Lung (tissue), 12 donors: ENCODE measurements around the gene FXYD2. TPM values are rescaled to one million over a fixed set of nuclear protein-coding genes. Genes with fewer than 3 reads are reported as not detected.
A peak's percentile ranks its signal among the peaks of the same experiment; 100 is the strongest.
"Not testable (repeated sequence)": the region's sequence is repeated elsewhere in the genome, so short reads cannot be mapped to it uniquely, and the experiment has no call there.

Experiments
- ATAC-seq: fragments of 200-7000 bp; cut with Tn5 transposase; one replicate; pipeline ENCODE4 v1.9.1; 2020; ENCODE audit warnings: moderate number of reproducible peaks; ENCODE audit not compliant: insufficient read depth, low FRiP score
- DNase-seq, 3 donors: peaks; one replicate each; pipeline ENCODE4 v3.0.0-alpha.2; 2013 to 2017
- H3K27ac ChIP-seq, 2 donors: one replicate each; pipeline ENCODE4 v1.5.1; 2013; ENCODE audit warnings: mild to moderate bottlenecking in 2 of 2, moderate library complexity in 2 of 2, control low read depth in 1 of 2, inconsistent platforms in 1 of 2, low read depth in 1 of 2, low read length in 1 of 2
- H3K27me3 ChIP-seq, 3 donors: one replicate each; pipeline ENCODE4 v1.5.1; 2013; ENCODE audit warnings: low read length in 2 of 3; ENCODE audit not compliant: control insufficient read depth in 3 of 3, insufficient read depth in 3 of 3
- H3K36me3 ChIP-seq, 4 donors: one replicate each; pipeline ENCODE4 v1.5.1; 2013; ENCODE audit warnings: low read length in 4 of 4, mild to moderate bottlenecking in 1 of 4, moderate library complexity in 1 of 4; ENCODE audit not compliant: control insufficient read depth in 4 of 4, insufficient read depth in 4 of 4
- H3K4me1 ChIP-seq, 5 donors: one replicate each; pipeline ENCODE4 v1.5.1; 2013; ENCODE audit warnings: low read length in 5 of 5, mild to moderate bottlenecking in 2 of 5, moderate library complexity in 1 of 5; ENCODE audit not compliant: control insufficient read depth in 5 of 5, insufficient read depth in 5 of 5
- H3K4me3 ChIP-seq: one replicate; pipeline ENCODE4 v1.5.1; 2013; ENCODE audit warnings: mild to moderate bottlenecking, control low read depth, moderate library complexity
- H3K9ac ChIP-seq, 2 donors: one replicate each; pipeline ENCODE4 v1.5.1; 2013; ENCODE audit warnings: low read length in 2 of 2, control low read depth in 1 of 2; ENCODE audit not compliant: insufficient read depth in 1 of 2
- H3K9me3 ChIP-seq, 4 donors: one replicate each; pipeline ENCODE4 v1.5.1; 2013; ENCODE audit warnings: low read length in 3 of 4, mild to moderate bottlenecking in 1 of 4, moderate library complexity in 1 of 4; ENCODE audit not compliant: control insufficient read depth in 4 of 4, insufficient read depth in 3 of 4
- WGBS, 2 donors: extraction: QIAGEN DNeasy Blood & Tissue Kit; methylation state at CpG; one replicate each; pipeline ENCODE4 v1.1.7; 2013; 5-methylcytosine and 5-hydroxymethylcytosine counted together
- polyA plus RNA-seq, 2 donors: library from polyadenylated mRNA; stranded (reverse); fragments of 200-250 nt; gene quantifications; one replicate each; pipeline ENCODE4 v1.2.1, GENCODE V29; 2013
- total RNA-seq, 2 donors: library from RNA; depleted of rRNA in 1 of 2; stranded (reverse); fragments of >200 nt in 1 of 2; gene quantifications; one replicate each; pipeline ENCODE4 v1.2.1, GENCODE V29; 2014 to 2021
- TF ChIP-seq, protein P1 (sequence below): IDR thresholded peaks from 2 replicates; pipeline ENCODE4 v1.5.1; 2012; ENCODE audit warnings: mild to moderate bottlenecking; ENCODE audit errors: control extremely low read depth, extremely low read depth
- donor health status: control.
- donor health status: control.
- donor health status: Bipolar disorder and iron deficiency.
- donor health status: healthy.
- donor health status: DM: yes; HTN: yes; CAD: no.

Gene FXYD2
- total and polyA plus RNA-seq, 4 donors, result 1.6 to 6.9 (median 3.7) TPM

DNA sequence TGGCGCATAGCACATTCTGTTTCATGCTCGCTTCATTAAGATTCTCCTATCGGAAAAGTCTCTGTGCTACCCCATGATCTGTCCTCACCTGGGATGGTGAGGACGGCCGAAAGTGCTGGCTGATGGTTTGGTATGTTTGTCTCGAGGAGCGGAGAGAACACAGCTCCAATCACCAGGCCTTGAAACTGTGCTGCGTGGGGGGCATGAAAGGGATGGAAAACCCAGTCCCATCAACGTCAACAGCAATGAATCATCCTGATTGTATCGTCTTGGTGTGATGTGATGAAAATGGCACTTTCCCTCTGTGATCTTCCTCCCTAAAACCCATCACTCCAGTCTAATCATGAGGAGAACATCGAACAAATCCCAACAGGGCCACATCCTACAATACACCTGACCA, 43.5 kb upstream of the FXYD2 start:
- Histone ChIP-seq H3K4me1 (peaks cover 0 to 36% (median 18%) of the 10 kb centered on the region in 5 donors), H3K27ac (no peak overlapping the region), H3K9me3 (no peaks in the 10 kb centered on the region), H3K27me3 (no peaks in the 10 kb centered on the region), H3K4me3 (no peak overlapping the region), H3K9ac (no peak overlapping the region), H3K36me3 (no peaks in the 10 kb centered on the region)
- no peak for ATAC-seq
- WGBS, 2 donors, result 78 to 86% methylated on average over 11 of the region's 11 CpGs
- TF ChIP-seq, protein P1, sequence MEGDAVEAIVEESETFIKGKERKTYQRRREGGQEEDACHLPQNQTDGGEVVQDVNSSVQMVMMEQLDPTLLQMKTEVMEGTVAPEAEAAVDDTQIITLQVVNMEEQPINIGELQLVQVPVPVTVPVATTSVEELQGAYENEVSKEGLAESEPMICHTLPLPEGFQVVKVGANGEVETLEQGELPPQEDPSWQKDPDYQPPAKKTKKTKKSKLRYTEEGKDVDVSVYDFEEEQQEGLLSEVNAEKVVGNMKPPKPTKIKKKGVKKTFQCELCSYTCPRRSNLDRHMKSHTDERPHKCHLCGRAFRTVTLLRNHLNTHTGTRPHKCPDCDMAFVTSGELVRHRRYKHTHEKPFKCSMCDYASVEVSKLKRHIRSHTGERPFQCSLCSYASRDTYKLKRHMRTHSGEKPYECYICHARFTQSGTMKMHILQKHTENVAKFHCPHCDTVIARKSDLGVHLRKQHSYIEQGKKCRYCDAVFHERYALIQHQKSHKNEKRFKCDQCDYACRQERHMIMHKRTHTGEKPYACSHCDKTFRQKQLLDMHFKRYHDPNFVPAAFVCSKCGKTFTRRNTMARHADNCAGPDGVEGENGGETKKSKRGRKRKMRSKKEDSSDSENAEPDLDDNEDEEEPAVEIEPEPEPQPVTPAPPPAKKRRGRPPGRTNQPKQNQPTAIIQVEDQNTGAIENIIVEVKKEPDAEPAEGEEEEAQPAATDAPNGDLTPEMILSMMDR, result no peak
- DNase-seq, result no peak

DNA sequence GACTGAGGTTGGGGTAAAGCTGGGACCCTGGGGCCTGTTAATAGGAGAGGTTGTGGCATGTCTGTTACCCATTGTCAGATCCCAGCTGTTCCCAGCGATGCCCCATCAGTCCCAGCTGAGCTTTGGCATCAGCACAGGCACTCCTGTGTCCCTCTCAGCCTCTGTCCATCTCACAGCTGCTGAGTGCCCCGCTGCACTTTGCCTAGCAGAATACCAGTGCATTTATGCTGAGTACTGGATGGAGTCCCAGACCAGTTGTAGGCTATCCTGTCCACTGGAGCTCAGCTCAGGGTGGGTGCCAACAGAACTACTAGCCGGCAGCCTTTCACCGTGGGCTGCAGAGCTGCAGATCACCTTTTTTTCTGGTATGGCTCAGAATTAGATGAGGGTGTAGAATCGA, 42.0 kb upstream of the FXYD2 start:
- H3K27me3 ChIP-seq, result no peaks in the 10 kb centered on the region
- H3K4me3 ChIP-seq, result no peak overlapping the region
- no peaks in the 10 kb centered on the region for H3K9me3 ChIP-seq
- H3K27ac ChIP-seq, result peak overlapping the region in 1 of 2 donors; percentile 34
- no peak overlapping the region for H3K9ac ChIP-seq
- ATAC-seq (no peak), DNase-seq (no peak)
- TF ChIP-seq, protein P1, result no peak
- H3K36me3 ChIP-seq, result no peaks in the 10 kb centered on the region
- 79 to 80% methylated on average over 5 of the region's 5 CpGs for WGBS, 2 donors
- H3K4me1 ChIP-seq, result peaks cover 0 to 42% (median 27%) of the 10 kb centered on the region in 5 donors

DNA sequence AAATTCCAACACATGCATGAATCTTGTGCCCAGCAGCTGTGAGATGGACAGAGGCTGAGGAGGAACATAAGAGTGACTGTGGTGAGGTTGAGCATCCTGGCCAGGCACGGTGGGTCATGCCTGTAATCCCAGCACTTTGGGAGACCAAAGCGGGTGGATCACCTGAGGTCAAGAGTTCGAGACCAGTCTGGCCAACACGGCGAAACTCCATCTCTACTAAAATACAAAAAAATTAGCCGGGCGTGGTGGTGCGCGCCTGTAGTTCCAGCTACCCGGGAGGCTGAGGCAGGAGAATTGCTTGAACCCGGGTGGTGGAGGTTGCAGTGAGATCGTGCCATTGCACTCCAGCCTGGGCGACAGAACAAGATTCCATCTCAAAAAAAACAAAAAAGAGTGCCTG, 41.0 kb upstream of the FXYD2 start:
- ATAC-seq, H3K4me3 ChIP-seq, H3K27me3 ChIP-seq, H3K36me3 ChIP-seq, H3K9ac ChIP-seq, DNase-seq, H3K27ac ChIP-seq, H3K9me3 ChIP-seq: not testable (repeated sequence)
- peaks cover 0 to 50% (median 35%) of the 10 kb centered on the region in 5 donors for H3K4me1 ChIP-seq
- WGBS, 2 donors, result 96 to 100% methylated on average over 13 of the region's 13 CpGs

DNA sequence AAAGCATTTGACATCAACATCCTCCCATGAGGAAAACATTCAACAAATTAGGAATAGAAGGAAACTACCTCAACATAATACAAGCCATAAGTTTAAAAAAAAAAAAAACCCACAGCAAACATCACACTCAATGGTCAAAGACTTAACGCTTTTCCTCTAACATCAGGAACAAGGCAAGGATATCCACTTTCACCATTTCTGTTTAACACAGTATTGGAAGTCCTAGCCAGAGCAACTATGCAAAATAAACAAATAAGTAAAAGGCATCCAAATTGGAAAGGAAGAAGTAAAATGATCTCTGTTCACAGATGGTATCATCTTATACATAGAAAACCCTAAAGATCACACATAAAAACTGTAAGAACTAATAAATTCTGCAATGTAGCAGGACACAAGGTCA, 38.8 kb upstream of the FXYD2 start:
- Histone ChIP-seq H3K27me3 (no peaks in the 10 kb centered on the region), H3K4me3 (no peak overlapping the region), H3K9ac (no peak overlapping the region), H3K27ac (no peak overlapping the region), H3K9me3 (no peaks in the 10 kb centered on the region), H3K4me1 (peaks cover 4 to 42% (median 24%) of the 10 kb centered on the region in 5 donors), H3K36me3 (no peaks in the 10 kb centered on the region)
- ATAC-seq (no peak), DNase-seq (peak in 1 of 3 donors; percentile 65)
- WGBS, 2 donors, result 63 to 82% methylated on average over 1 of the region's 1 CpG
- TF ChIP-seq, protein P1, result no peak
